GM23248 (cell line): ENCODE measurements around the gene EP300.
"Not testable (repeated sequence)": the region's sequence is repeated elsewhere in the genome, so short reads cannot be mapped to it uniquely, and the experiment has no call there.

Experiments used
- EZH2 ChIP-seq: fragments of 200-600 bp; sonication (generic); IDR thresholded peaks from 2 replicates; pipeline ENCODE4 v1.6.1; 2018; ENCODE audit warnings: antibody characterized with exemption, mild to moderate bottlenecking; ENCODE audit not compliant: insufficient read depth, poor library complexity, severe bottlenecking
- EZH2phosphoT487 ChIP-seq: fragments of 200-600 bp; sonication (generic); IDR thresholded peaks from 2 replicates; pipeline ENCODE4 v1.6.1; 2018; ENCODE audit warnings: antibody characterized with exemption, moderate library complexity, mild to moderate bottlenecking, low read depth; ENCODE audit not compliant: insufficient read depth

- TF ChIP-seq EZH2, EZH2phosphoT487: not testable (repeated sequence)
These were observed 46.8 kb upstream of the EP300 start for GRCh38 chr22:41045575-41045974.
